Testis (tissue), 2 donors: ENCODE measurements around the gene RAPGEF5.

Source experiments
- POLR2A ChIP-seq: fragments of 450-650 bp; IDR thresholded peaks from one replicate; pipeline ENCODE4 v1.6.1; 2017; ENCODE audit warnings: antibody characterized with exemption, mild to moderate bottlenecking, moderate library complexity
- TF ChIP-seq, protein P1 (sequence below), 3 experiments: fragments of 450-650 bp in 2 of 3; fragments of 200-600 bp in 1 of 3; sonication (generic) in 1 of 3; IDR thresholded peaks; one replicate each; pipeline ENCODE4 v1.5.1; 2016 to 2019; ENCODE audit warnings: antibody characterized with exemption in 3 of 3, mild to moderate bottlenecking in 2 of 3, moderate library complexity in 1 of 3

DNA sequence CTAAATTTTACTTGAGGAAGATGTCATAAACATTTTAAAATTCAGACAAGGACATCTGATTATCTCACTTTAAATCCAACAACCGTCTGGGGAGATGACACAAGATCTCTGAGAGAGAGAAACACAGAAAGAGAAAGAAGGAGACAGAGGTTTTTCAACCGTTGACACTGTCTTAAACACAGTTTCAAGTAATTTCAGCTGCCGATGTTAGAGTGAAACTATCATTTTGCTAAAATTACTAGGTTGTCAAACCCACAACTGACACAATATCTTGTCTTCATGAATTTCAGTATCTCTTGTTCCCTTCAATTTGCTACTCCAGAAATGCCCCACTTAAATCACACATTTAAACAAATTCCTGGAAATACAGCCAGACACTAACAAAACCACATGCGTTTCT, 174.8 kb downstream of the RAPGEF5 start:
- TF ChIP-seq, protein P1, sequence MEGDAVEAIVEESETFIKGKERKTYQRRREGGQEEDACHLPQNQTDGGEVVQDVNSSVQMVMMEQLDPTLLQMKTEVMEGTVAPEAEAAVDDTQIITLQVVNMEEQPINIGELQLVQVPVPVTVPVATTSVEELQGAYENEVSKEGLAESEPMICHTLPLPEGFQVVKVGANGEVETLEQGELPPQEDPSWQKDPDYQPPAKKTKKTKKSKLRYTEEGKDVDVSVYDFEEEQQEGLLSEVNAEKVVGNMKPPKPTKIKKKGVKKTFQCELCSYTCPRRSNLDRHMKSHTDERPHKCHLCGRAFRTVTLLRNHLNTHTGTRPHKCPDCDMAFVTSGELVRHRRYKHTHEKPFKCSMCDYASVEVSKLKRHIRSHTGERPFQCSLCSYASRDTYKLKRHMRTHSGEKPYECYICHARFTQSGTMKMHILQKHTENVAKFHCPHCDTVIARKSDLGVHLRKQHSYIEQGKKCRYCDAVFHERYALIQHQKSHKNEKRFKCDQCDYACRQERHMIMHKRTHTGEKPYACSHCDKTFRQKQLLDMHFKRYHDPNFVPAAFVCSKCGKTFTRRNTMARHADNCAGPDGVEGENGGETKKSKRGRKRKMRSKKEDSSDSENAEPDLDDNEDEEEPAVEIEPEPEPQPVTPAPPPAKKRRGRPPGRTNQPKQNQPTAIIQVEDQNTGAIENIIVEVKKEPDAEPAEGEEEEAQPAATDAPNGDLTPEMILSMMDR (IDR thresholded peaks at IDR 0.05), result no peak
- no peak for TF ChIP-seq POLR2A
